NCI-H1092 treated with DMSO at 0.1 percent for 48 hours (cell line): ENCODE data around the gene CD109.
A peak's percentile ranks its signal among the peaks of the same experiment; 100 is the strongest.
"Not testable (repeated sequence)": the region's sequence is repeated elsewhere in the genome, so short reads cannot be mapped to it uniquely, and the experiment has no call there.

Experiments
- DNase-seq: peaks from one replicate; lab custom pipeline; 2025; lab: John Stamatoyannopoulos, UW

The CD109 gene

GRCh38 chr6:73695619-73696421 is at the start of gene CD109:
Gene CD109 (plus strand): TSS chr6:73696203. CDS start chr6:73696216, 13 bp downstream.
- peak; percentile 16 for DNase-seq

GRCh38 chr6:73648166-73648565 is 47.8 kb upstream of the CD109 start:
- no peak for DNase-seq

- DNase-seq: no peak
These were observed 46.2 kb upstream of the CD109 start for GRCh38 chr6:73649783-73650182.

GRCh38 chr6:73652637-73653570 is 43.1 kb upstream of the CD109 start:
- DNase-seq: peak; percentile 54

- DNase-seq: peak; percentile 89
These were observed 42.2 kb upstream of the CD109 start, which contains the start of gene SLC17A5 for GRCh38 chr6:73653571-73654424. Gene SLC17A5 (minus strand): TSS chr6:73653992. CDS start chr6:73653886, 106 bp downstream.

DNA sequence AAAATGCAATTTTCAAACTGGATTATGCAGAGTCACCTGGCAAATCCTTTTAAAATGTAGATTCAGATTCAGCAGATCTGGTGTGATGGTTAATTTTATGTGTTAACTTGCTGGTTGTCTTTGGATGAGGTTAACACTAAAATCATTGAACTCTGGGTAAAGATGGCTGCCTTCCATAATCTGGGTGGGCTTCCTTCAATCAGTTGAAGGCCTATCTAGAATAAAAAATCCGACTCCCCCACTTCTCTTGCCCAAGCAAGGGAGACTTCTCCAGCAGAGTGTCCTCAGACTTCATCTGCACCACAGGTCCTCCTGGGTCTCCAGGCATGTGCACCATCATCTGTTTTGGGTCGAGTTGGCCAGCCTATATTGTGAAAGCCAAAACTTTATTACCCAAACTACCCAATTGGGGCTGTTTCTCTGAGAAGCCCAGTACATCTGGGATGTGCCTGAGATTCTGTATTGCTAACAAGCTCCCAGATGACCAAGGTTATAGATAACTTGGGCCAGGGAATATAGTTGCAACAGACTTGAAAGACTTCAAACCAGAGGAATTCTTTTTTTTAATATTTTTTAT is 40.6 kb upstream of the CD109 start:
- no peak for DNase-seq

GRCh38 chr6:73656531-73657145 is 39.4 kb upstream of the CD109 start:
- DNase-seq: no peak

DNA sequence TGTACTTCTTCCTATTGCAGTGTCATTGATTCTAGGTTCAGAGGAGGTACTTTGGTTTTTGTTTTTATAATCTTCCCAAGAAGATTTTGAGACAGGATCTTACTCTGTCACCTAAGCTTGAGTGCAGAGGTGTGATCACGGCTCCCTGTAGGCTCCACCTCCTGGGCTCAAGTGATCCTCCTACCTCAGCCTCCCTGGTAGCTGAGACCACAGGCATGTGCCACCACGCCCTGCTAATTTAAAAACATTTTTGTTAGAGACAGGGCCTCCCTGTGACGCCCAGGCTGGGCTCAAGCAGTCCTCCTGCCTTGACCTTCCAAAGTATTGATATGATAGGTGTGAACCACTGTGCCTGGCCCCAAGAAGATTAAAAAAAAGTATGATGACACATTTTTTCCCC is 38.8 kb upstream of the CD109 start:
- no peak for DNase-seq

GRCh38 chr6:73664701-73665100 is 31.3 kb upstream of the CD109 start:
- DNase-seq: no peak

DNA sequence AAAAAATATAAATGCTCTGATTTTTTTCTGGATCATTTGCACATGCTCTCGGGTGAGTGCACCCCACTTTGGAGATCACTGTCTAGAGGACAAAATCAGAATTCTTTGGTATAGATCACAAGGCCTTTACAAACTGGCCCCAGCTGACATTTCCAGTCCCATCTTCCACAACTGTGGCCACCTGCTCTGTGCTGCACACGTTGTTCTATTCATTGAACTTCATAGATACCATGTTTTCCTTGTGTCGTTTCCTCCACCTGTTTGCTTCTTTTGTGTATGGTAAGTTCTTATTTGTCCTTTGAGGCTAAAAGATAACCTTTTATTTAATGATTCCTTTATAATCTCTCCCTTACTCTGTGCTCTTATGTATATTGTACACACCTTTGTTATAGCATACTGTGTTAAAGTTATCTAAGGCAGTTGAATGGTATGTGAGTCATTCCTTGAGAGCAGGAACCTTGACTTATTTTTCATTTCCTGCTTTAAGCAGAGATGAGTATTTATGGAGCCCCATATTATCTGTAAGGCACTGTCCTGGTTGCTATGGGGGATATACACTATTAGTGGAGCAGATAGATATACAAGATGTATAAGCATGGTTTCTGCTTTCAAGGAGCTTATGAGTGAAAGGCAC is 30.2 kb upstream of the CD109 start:
- DNase-seq: no peak

DNA sequence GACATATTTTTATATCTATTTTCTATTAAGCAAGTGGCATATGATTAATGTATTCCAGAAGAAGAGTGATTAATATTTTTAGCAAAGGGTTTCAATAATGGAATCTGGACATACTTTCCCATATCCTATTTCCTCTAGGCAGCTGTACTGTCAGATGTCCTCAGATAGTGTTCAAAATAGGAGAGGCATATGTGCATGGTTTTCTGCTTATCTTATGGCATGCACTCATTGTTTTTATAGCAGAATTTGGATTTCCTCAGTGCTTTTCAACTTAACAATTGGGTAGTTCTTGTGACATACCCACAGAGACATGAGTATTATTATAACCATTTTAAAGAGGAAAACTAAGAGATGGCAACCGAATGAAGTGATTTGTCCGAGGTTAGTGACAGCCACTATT is 29.6 kb upstream of the CD109 start:
- DNase-seq: no peak

- no peak for DNase-seq
These were observed 28.2 kb upstream of the CD109 start for GRCh38 chr6:73667798-73668197.

- no peak for DNase-seq
These were observed 27.0 kb upstream of the CD109 start for GRCh38 chr6:73669005-73669404.

DNA sequence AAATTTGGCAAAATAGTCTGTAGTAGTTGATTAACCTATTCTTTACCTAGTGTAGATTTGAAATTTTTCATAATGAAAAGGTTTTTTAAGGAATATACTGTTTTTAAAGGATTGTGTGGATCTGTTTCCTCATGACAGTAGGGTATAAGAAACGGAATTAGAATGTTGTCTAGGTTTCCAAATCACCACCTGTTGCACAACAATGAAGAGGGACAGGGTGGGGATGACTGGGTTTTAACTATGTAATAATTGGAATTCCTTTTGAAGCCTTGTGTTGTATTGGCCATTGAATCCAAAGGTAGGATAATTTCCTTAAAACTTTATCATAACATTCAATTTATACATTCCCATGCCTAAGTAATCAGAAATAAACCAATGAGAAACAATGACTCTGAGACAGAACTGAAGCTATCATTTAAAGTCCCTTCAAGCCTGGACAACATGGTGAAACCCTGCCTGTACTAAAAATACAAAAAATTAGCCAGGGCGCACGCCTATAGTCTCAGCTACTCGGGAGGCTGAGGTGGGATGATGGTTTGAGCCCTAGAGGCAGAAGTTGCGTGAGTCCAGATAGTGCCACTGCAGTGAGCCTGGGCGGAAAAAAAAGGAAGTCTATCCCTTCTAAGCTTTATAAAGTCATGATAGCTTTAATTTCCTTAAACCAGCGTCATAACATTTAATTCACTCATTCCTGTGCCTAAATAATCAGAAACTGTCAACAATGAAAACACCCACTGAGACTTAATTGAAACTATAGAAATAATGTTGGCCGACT is 23.9 kb upstream of the CD109 start:
- DNase-seq: no peak

- DNase-seq: peak; percentile 42
These were observed 20.4 kb upstream of the CD109 start for GRCh38 chr6:73675466-73676098.

DNA sequence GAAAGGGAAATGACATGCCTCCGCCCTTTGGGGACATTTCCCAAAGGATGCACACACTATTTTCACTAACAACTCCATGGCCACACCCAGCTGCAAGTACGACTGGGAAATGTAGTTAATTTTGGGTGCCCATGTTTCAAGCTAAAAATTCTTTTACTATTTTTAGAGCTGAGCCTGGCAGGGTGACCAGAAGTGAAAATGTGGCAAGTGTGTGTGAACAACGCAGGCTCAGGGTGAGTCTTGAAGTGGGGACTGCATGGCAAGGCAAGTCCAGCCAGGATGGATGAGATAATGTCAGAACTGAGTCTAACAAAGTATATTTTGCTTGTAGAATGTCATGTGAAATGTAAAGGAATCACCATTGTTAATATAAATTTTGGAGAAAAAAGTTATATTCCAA is 17.0 kb upstream of the CD109 start:
- DNase-seq: no peak

DNA sequence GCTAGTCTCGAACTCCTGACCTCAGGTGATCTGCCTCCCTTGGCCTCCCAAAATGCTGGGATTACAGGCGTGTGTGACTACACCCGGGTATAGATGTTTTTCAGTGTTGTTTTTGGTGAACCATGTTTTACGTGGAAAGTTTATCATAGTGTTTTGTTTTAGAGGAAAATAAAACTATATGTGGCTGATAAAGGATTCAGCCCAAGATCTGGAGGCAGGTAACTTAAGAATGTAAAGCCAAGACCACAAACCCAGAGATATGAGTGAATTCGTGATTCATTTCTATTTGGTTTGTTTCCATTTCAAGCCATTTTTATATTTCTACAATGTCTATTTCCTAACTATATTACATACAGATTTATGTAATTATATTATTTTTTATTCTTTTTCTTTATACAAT is 16.2 kb upstream of the CD109 start:
- DNase-seq: not testable (repeated sequence)

DNA sequence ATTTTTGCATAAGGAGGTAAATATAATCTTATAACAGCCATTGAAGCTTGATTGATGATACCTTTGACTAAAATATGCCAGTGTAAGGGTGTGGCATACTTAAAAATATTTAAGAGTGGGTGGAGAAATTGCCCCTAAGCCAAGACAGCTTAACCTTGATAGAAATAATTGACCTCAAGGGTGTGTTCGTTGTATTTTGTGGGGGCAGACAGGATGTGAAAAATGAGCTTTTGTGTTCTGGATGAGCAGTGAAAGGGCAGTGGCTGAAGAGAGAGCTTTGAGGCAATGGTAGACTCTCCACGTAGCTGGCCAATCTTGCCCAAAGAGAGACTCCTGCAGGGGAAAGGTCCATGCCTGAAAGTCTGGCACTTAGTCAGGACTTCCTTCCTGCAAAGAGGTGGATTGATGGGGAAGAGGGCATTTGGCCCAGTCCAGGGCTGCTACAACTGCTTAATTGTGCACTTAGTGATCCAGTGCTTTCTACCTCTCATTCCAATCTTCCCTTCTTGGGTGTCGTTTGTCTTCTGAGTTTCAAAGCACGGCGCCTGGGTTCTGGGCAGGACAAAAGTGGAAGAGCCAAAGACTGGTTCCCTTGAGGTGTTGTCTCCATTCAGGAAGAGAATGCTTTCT is 15.6 kb upstream of the CD109 start:
- no peak for DNase-seq

DNA sequence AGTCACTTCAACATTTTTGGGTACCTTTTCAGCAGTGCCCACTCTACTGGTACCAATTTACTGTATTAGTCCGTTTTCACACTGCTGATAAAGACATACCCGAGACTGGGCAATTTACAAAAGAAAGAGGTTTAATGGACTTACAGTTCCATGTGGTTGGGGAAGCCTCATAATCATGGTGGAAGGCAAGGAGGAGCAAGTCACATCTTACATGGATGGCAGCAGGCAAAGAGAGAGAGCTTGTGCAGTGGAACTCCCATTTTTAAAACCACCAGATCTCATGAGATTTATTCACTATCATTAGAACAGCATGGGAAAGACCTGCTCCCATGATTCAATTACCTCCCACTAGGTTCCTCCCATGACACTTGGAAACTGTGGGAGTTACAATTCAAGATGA is 12.4 kb upstream of the CD109 start:
- DNase-seq: not testable (repeated sequence)
